Tibial nerve (tissue), 4 donors: ENCODE data around the gene ACBD3.

Experiments
- CTCF ChIP-seq, 5 experiments: fragments of 200-600 bp in 3 of 5; fragments of 450-650 bp in 2 of 5; sonication (generic) in 3 of 5; IDR thresholded peaks; one replicate each; pipeline ENCODE4 v1.5.1; 2016 to 2019; ENCODE audit warnings: antibody characterized with exemption in 5 of 5, mild to moderate bottlenecking in 3 of 5, moderate library complexity in 2 of 5
- EP300 ChIP-seq, 2 donors: sonication (generic); formaldehyde crosslinking; IDR thresholded peaks; one replicate each; pipeline ENCODE4 v1.6.1; 2017; ENCODE audit warnings: antibody characterized with exemption in 2 of 2, mild to moderate bottlenecking in 1 of 2
- POLR2A ChIP-seq, 2 donors: fragments of 450-650 bp; IDR thresholded peaks; one replicate each; pipeline ENCODE4 v1.6.1; 2017; ENCODE audit warnings: antibody characterized with exemption in 2 of 2, mild to moderate bottlenecking in 2 of 2, moderate library complexity in 2 of 2

GRCh38 chr1:226212545-226212944 lies 26.0 kb upstream of the ACBD3 start:
- no peak for TF ChIP-seq CTCF (IDR thresholded peaks at IDR 0.05)
- no peak for TF ChIP-seq POLR2A (IDR thresholded peaks at IDR 0.05)
- no peak for TF ChIP-seq EP300 (IDR thresholded peaks at IDR 0.05)
